Measurements from ENCODE around the gene CPEB4. TPM values are rescaled to one million over a fixed set of nuclear protein-coding genes. Genes with fewer than 3 reads are reported as not detected.
A peak's percentile ranks its signal among the peaks of the same experiment; 100 is the strongest.

Gene CPEB4
- total RNA-seq, 1 experiment from 2014 or later, result 27.7 TPM

GRCh38 chr5:173968154-173968797, 80.1 kb downstream of the CPEB4 start:
- H3K4me3 ChIP-seq (ENCODE audit: low read depth in 2 of 2, low read length in 2 of 2), result no peak overlapping the region
- CTCF ChIA-PET, result no interaction called here
- POLR2A ChIA-PET, result no interaction called here
- ATAC-seq (no peak), DNase-seq (ENCODE audit: low read depth, low spot score) (no peak)
- in situ Hi-C loops (cut with HindIII; ENCODE audit: low pct_unique_long_range_greater_than_20kb, low sequenced_read_pairs), result no loop called here
- H3K4me1 ChIP-seq (ENCODE audit: control insufficient read depth, insufficient read depth, low read length), result peaks cover 20% of the 10 kb centered on the region
- intact Hi-C loops (cut with micrococcal nuclease; ENCODE audit: unreplicated experiment), result no loop called here
- no peaks in the 10 kb centered on the region for H3K9me3 ChIP-seq (ENCODE audit: control insufficient read depth, insufficient read depth, low read depth, low read length)
- no peak for TF ChIP-seq SIN3A (IDR thresholded peaks at IDR 0.05; ENCODE audit: borderline replicate concordance, insufficient read depth, low read depth, low read length)
- no peaks in the 10 kb centered on the region for H3K36me3 ChIP-seq (ENCODE audit: control insufficient read depth, insufficient read depth, low read length)
- no TSS peak for BruUV-seq (replicated peaks)
- no peaks in the 10 kb centered on the region for H3K27me3 ChIP-seq (ENCODE audit: control insufficient read depth, insufficient read depth, low read length)
- H3K27ac ChIP-seq (ENCODE audit: low read length), result peak overlapping the region; percentile 51

GRCh38 chr5:173969167-173970049, 81.3 kb downstream of the CPEB4 start:
- DNase-seq (ENCODE audit: low read depth, low spot score), result peak; percentile 93
- TF ChIP-seq CTCF (IDR thresholded peaks at IDR 0.05) (no peak), TCF7L2 (IDR thresholded peaks at IDR 0.05; ENCODE audit: low read depth, low read length) (0 out of 2 replicates have a peak, but pooled peaks have one; percentile 46)
- ChIA-PET CTCF (interaction anchor here (0.5 to 0.9 kb wide), 2 partner anchors 56 to 353 kb away, joined by 3 to 6 read pairs; partner anchors contain the start of gene BOD1), POLR2A (no interaction called here)
- Histone ChIP-seq H3K9me3 (ENCODE audit: control insufficient read depth, insufficient read depth, low read depth, low read length) (no peaks in the 10 kb centered on the region), H3K4me1 (ENCODE audit: control insufficient read depth, insufficient read depth, low read length) (peaks cover 18% of the 10 kb centered on the region), H3K4me3 (ENCODE audit: low read depth in 2 of 2, low read length in 2 of 2) (no peak overlapping the region), H3K27me3 (ENCODE audit: control insufficient read depth, insufficient read depth, low read length) (no peaks in the 10 kb centered on the region), H3K36me3 (ENCODE audit: control insufficient read depth, insufficient read depth, low read length) (no peaks in the 10 kb centered on the region), H3K27ac (ENCODE audit: low read length) (peak overlapping the region; percentile 68)
- intact Hi-C loops (cut with micrococcal nuclease; ENCODE audit: unreplicated experiment), result loop anchor here (5.0 kb wide), 1 partner anchor 82 kb away; the partner anchor contains the start of gene CPEB4
- in situ Hi-C loops (cut with HindIII; ENCODE audit: low pct_unique_long_range_greater_than_20kb, low sequenced_read_pairs), result no loop called here
- no TSS peak for BruUV-seq (replicated peaks)
- ATAC-seq, result peak; percentile 92

- Histone ChIP-seq H3K36me3 (ENCODE audit: control insufficient read depth, insufficient read depth, low read length) (no peaks in the 10 kb centered on the region), H3K27ac (ENCODE audit: low read length) (no peak overlapping the region), H3K9me3 (ENCODE audit: control insufficient read depth, insufficient read depth, low read depth, low read length) (no peaks in the 10 kb centered on the region), H3K4me1 (ENCODE audit: control insufficient read depth, insufficient read depth, low read length) (peaks cover 18% of the 10 kb centered on the region), H3K4me3 (ENCODE audit: low read depth in 2 of 2, low read length in 2 of 2) (no peak overlapping the region), H3K27me3 (ENCODE audit: control insufficient read depth, insufficient read depth, low read length) (no peaks in the 10 kb centered on the region)
- BruUV-seq (replicated peaks), result no TSS peak
- CTCF ChIA-PET, result interaction anchor here (1.9 kb wide), 1 partner anchor 355 kb away, joined by 5 read pairs; the partner anchor contains the start of gene BOD1
- TF ChIP-seq SIN3A (IDR thresholded peaks at IDR 0.05; ENCODE audit: borderline replicate concordance, insufficient read depth, low read depth, low read length) (no peak), POLR2AphosphoS5 (IDR thresholded peaks at IDR 0.05; ENCODE audit: low read depth, low read length) (no peak), CTCF (IDR thresholded peaks at IDR 0.05) (peak; percentile 60), TCF7L2 (IDR thresholded peaks at IDR 0.05; ENCODE audit: low read depth, low read length) (no peak), REST (IDR thresholded peaks at IDR 0.05; ENCODE audit: insufficient read depth in 1 of 2, low read depth in 2 of 2, low read length in 1 of 2) (no peak)
- no peak for ATAC-seq
- intact Hi-C loops (cut with micrococcal nuclease; ENCODE audit: unreplicated experiment) (loop anchor here (5.0 kb wide), 1 partner anchor 84 kb away; the partner anchor contains the start of gene CPEB4), in situ Hi-C loops (cut with HindIII; ENCODE audit: low pct_unique_long_range_greater_than_20kb, low sequenced_read_pairs) (no loop called here)
- DNase-seq (ENCODE audit: low read depth, low spot score), result no peak
- POLR2A ChIA-PET, result no interaction called here
Measured at GRCh38 chr5:173970878-173971650, 82.9 kb downstream of the CPEB4 start.

All from Panc1 (cell line).